ENCODE results near the gene LTBP1.

- TF ChIP-seq CTCF (conservative IDR thresholded peaks at IDR 0.05; ENCODE audit: low read length), result no peak
- TF ChIP-seq EZH2phosphoT487 (IDR thresholded peaks at IDR 0.05; ENCODE audit: borderline replicate concordance, low read depth, low read length), result no peak
Observed at GRCh38 chr2:33250417-33251029, 303.8 kb downstream of the LTBP1 start.
